Natural killer cell treated with Interleukin-12 subunit alpha and Interleukin-12 subunit beta and Interleukin-15 and Interleukin-18, amount 100 ng/mL, for 72 hours (primary cell): Measurements from ENCODE around the gene ENTHD1. TPM values are rescaled to one million over a fixed set of nuclear protein-coding genes. Genes with fewer than 3 reads are reported as not detected.

Source experiments
- ATAC-seq, 2 donors: fragments of 150-1000 bp; cut with Tn5 transposase in 1 of 2; sonication (Bioruptor Pico), chemical (Tn5 transposase) in 1 of 2; 2 replicates each; pipeline ENCODE4 v1.10.0; 2021
- DNase-seq: peaks from one replicate; pipeline ENCODE4 v3.0.0; 2022; ENCODE audit warnings: low spot score
- H3K27ac Mint-ChIP-seq, 2 donors: 1 replicate in 1 of 2; 2 replicates in 1 of 2; pipeline ENCODE4 v1.8.0; 2022; ENCODE audit warnings: mixed read lengths in 2 of 2, mild to moderate bottlenecking in 1 of 2, moderate library complexity in 1 of 2
- H3K27me3 Mint-ChIP-seq, 2 donors: 1 replicate in 1 of 2; 2 replicates in 1 of 2; pipeline ENCODE4 v1.8.0; 2022; ENCODE audit warnings: mixed read lengths in 2 of 2
- H3K36me3 Mint-ChIP-seq: one replicate; pipeline ENCODE4 v1.8.0; 2022; ENCODE audit warnings: mixed read lengths
- H3K4me1 Mint-ChIP-seq, 2 donors: 1 replicate in 1 of 2; 2 replicates in 1 of 2; pipeline ENCODE4 v1.8.0; 2022; ENCODE audit warnings: low read depth in 2 of 2, mixed read lengths in 2 of 2, mild to moderate bottlenecking in 1 of 2
- H3K4me3 Mint-ChIP-seq: one replicate; pipeline ENCODE4 v1.8.0; 2022; ENCODE audit warnings: mixed read lengths
- H3K9me3 Mint-ChIP-seq: 2 replicates; pipeline ENCODE4 v1.8.0; 2022; ENCODE audit warnings: mixed read lengths
- total RNA-seq, 2 donors: library from RNA; stranded (reverse); gene quantifications; one replicate each; pipeline ENCODE4 v1.2.3, GENCODE V29; 2022

Gene ENTHD1
- total RNA-seq, 2 donors from 2014 or later, result not detected

DNA sequence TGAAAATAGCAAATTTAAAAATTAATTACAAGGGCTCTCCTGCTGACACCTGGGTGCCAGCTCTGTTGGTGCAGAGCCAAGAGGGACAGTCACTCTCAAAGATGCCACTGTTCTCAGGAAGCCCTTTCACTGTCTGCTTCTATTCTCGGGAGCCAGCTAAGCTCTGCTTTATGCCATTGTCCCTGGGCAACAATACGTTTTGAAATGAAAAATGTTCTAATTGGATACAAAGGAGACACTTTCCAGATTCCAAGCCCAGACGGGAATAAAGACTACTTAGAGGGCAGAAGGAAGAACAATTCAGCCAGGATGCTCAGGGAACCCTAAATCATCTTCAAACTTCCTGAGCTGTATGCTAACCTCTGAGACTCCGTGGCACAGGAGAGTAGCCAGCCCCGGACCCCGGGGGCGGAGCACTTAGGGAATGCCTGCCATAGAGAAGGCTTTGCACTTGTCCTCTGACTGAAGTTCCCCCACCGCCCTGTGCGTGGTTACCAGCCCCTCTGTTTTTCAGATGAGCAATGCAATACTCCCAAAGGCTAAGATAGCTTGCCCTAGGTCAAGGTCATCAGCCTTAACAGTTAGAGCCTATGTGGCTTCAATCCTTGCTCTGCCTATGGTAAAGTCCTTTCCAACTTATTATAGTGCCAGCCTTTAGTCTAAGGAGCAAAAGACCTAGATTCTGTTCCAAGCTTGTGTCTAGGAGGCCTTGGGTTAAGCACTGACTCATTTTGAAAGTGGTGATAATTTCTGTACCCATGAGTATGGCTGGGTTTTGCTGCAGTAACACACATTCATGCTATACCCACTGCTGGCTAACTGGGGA lies 172.1 kb downstream of the ENTHD1 start:
- no peak overlapping the region for H3K4me3 Mint-ChIP-seq
- H3K27me3 Mint-ChIP-seq, result peaks cover 0 to 3% of the 10 kb centered on the region in 2 donors
- no peaks in the 10 kb centered on the region for H3K9me3 Mint-ChIP-seq
- H3K36me3 Mint-ChIP-seq, result no peaks in the 10 kb centered on the region
- H3K4me1 Mint-ChIP-seq, result peaks cover 9 to 13% of the 10 kb centered on the region in 2 donors
- no peak overlapping the region for H3K27ac Mint-ChIP-seq
- peak; percentile 32 for DNase-seq
- no peak for ATAC-seq

DNA sequence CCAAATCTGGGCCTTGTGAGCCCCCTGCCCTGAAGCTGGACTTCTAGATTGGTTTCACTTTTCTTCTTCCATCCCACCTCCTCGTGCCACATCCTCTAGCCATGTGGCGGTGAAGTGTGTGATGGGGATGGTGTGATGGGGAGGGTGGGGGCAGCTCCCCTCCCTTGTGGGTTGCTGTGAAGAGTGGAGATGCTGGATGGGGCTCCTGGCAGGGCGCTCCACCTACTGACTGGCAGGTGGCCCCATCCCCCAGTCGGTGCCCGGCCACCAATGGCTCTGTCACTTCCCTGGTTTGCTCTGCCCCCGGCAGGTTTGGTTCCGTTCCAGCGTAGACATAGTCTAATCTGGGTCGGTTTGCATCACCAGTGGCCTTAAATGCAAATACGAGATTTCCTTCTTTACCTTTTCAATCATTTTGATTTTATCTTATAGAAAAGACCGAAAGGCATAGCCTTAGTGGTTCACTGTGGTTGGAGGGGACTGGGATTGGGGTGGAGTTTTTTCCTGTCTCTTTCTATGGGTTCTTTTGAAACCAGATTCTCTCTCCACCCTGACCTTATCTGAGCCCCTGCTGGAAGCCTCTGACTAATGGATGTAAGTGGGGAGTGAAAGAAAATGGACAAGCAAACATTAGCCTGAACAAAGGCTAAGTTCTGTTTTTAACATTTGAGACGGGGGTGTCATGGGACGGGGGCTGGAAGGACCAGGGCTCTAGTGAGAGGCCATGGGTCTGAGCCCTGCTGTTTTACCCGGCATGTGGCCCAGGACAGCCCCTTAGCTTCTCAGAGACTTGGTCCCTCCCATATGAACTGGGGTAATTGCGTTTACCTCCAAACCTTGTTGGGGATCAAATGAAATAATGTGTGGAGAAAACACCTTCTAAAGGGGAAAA lies 173.8 kb downstream of the ENTHD1 start:
- H3K27ac Mint-ChIP-seq, result peak overlapping the region in 1 of 2 donors; percentile 47
- peaks cover 9 to 13% of the 10 kb centered on the region in 2 donors for H3K4me1 Mint-ChIP-seq
- DNase-seq, result peak; percentile 51
- no peak overlapping the region for H3K4me3 Mint-ChIP-seq
- peaks cover 0 to 2% of the 10 kb centered on the region in 2 donors for H3K27me3 Mint-ChIP-seq
- H3K36me3 Mint-ChIP-seq, result no peaks in the 10 kb centered on the region
- H3K9me3 Mint-ChIP-seq, result no peaks in the 10 kb centered on the region
- ATAC-seq, result peak; percentile 14 to 53

DNA sequence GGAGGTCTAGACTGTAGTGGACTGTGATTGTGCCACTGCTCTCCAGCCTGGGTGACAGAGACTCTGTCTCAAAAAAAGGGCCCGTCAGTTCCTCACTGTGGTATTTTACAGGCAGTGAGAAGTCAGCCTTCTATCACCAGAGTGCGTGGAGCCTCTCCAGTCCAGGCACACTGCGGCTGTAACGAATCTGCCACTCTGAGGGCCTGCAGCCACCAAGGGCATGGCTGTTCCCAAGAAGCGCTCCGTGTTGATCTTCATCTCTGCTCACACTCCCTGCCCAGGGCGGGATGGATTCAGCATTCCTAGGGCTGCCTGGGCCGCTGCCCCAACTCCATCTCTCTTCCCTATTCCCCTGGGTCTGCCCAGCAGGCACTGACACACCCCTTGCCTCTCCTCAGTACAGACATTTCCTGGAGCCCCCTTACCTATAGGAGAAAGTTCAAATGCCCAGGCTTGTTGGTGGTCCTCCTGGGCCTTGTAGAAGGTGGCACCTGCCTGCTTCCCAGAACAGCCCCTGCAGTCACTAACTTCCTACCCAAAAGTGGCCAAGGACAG lies 174.6 kb downstream of the ENTHD1 start:
- Mint-ChIP-seq H3K9me3 (no peaks in the 10 kb centered on the region), H3K36me3 (no peaks in the 10 kb centered on the region), H3K4me1 (peaks cover 9 to 13% of the 10 kb centered on the region in 2 donors), H3K27ac (peak overlapping the region in 1 of 2 donors; percentile 47), H3K27me3 (no peaks in the 10 kb centered on the region), H3K4me3 (no peak overlapping the region)
- ATAC-seq (no peak), DNase-seq (no peak)

DNA sequence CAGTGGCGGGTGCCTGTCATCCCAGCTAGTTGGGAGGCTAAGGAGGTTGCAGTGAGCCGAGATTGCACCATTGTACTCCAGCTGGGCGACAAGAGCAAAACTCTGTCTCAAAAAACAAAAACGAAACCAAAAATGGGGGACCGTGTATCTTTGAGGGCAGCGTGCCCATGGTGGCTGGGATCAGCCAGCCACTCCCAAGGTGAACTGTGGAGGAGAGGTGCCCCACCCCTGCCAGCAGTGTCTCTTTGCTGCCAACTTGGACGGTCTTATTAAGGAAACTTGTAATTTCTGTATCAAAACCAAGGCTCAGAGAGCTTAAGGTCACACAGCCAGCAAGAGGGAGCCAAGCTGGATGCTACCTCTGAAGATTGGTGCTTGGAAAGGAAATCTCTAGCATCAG lies 175.4 kb downstream of the ENTHD1 start:
- Mint-ChIP-seq H3K4me1 (peaks cover 9 to 11% of the 10 kb centered on the region in 2 donors), H3K9me3 (no peaks in the 10 kb centered on the region), H3K27me3 (no peaks in the 10 kb centered on the region), H3K4me3 (no peak overlapping the region), H3K27ac (no peak overlapping the region), H3K36me3 (no peaks in the 10 kb centered on the region)
- DNase-seq (peak; percentile 25), ATAC-seq (no peak)

DNA sequence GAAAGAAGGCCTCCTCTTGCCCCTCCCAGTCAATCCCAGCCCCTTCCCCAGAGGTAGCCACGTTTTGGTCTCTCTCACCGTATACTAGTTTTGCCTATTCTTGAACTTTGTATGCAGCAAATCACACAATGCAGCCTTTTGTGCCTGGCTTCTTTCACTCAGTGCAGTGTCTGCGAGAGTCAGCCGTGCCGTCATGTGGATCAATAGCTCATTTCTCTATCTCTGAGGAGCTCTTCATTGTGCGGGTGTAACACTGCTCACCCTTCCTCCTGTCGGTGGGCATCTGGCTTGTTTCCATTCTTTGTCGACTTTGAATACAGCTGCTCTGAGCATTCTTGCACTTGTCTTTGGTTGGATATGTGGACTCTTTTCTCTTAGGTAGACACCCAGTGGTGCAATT lies 176.5 kb downstream of the ENTHD1 start:
- H3K4me1 Mint-ChIP-seq, result peaks cover 4 to 10% of the 10 kb centered on the region in 2 donors
- no peak for ATAC-seq
- no peak for DNase-seq
- H3K27me3 Mint-ChIP-seq, result no peaks in the 10 kb centered on the region
- no peak overlapping the region for H3K4me3 Mint-ChIP-seq
- no peak overlapping the region for H3K27ac Mint-ChIP-seq
- no peaks in the 10 kb centered on the region for H3K36me3 Mint-ChIP-seq
- H3K9me3 Mint-ChIP-seq, result no peaks in the 10 kb centered on the region

DNA sequence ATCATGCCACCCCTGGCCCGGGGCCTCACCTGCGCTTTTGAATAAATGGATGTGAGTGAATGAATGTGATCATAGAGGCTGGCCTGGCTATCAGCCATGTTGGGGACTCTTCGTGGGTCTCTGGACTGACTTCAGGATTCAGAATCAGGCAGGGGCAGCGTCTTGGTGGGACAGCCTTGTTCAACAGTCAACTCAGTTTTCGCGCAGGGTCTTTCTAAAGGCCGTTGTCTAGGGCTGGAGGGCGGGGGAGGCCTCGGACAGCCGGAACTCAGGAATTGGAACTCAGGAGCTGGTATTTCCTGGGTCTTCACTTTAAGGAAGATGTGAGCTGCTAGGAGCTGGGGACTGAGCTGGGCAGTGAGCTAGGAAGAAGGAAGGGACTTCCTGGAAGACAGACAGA lies 177.0 kb downstream of the ENTHD1 start:
- no peak overlapping the region for H3K27ac Mint-ChIP-seq
- DNase-seq (no peak), ATAC-seq (no peak)
- no peaks in the 10 kb centered on the region for H3K36me3 Mint-ChIP-seq
- H3K9me3 Mint-ChIP-seq, result no peaks in the 10 kb centered on the region
- no peaks in the 10 kb centered on the region for H3K27me3 Mint-ChIP-seq
- no peak overlapping the region for H3K4me3 Mint-ChIP-seq
- H3K4me1 Mint-ChIP-seq, result peaks cover 0 to 13% of the 10 kb centered on the region in 2 donors

DNA sequence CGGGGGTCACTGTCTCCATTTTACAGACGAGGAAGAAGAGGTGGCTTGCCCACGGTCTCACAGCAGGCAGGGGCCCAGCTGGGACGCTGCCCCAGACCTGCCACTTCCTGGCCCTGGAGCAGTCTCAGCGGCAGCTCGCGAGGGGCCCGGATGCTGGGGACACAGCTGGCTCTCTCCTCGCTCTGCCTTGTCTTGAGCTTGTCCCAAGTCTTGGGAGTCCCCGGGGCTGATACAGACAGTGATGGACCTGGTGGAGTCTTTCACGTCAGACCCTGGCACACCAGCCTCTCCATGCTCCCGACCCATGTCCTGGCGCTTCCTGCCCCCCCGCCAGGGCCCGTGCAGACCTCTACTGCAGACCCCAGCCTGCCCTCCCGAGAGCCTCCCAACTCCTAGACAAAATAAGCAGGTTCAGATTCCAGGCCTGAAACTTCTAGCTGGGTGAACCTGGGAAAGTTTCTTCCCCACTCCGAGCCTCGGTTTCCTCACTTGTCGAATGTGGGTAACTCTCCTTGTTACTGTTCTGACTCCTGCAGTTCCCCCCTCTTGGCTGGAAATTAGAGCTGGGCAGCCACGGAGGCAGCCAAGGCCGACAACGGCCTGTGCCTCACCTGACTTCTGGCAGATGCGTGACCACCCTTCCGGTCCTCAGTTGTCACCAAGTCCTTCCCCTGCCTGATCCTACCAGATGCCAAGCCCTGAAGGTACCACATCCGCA lies 177.6 kb downstream of the ENTHD1 start:
- no peak overlapping the region for H3K4me3 Mint-ChIP-seq
- H3K4me1 Mint-ChIP-seq, result peaks cover 0 to 13% of the 10 kb centered on the region in 2 donors
- peaks cover 2 to 3% of the 10 kb centered on the region in 2 donors for H3K27me3 Mint-ChIP-seq
- no peaks in the 10 kb centered on the region for H3K9me3 Mint-ChIP-seq
- H3K27ac Mint-ChIP-seq, result no peak overlapping the region
- no peak for ATAC-seq
- no peaks in the 10 kb centered on the region for H3K36me3 Mint-ChIP-seq
- DNase-seq, result no peak

DNA sequence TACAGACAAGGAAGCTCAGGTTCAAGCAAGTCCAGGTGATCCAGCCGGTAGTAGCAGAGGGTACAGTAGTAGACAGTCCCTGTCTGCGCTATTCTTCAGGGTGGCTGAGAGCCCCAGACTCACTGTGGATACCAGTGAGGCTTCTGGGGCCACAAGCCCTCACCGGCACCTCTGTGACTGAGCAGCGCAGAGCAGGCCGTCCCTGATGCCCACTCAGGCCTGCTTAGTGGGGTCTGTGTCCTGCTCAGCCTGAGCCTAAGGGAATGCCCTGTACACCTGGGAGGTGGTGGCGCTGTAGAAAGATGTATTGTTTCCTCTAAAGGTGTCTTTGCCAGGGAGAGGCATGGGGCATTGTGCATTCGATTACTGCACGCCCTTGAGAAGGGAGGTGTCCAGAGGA lies 179.2 kb downstream of the ENTHD1 start:
- H3K27me3 Mint-ChIP-seq, result peaks cover 5 to 10% of the 10 kb centered on the region in 2 donors
- no peak for DNase-seq
- ATAC-seq, result peak in 1 of 2 donors; percentile 17
- H3K27ac Mint-ChIP-seq, result no peak overlapping the region
- no peaks in the 10 kb centered on the region for H3K9me3 Mint-ChIP-seq
- no peak overlapping the region for H3K4me3 Mint-ChIP-seq
- no peaks in the 10 kb centered on the region for H3K36me3 Mint-ChIP-seq
- peaks cover 0 to 7% of the 10 kb centered on the region in 2 donors for H3K4me1 Mint-ChIP-seq

DNA sequence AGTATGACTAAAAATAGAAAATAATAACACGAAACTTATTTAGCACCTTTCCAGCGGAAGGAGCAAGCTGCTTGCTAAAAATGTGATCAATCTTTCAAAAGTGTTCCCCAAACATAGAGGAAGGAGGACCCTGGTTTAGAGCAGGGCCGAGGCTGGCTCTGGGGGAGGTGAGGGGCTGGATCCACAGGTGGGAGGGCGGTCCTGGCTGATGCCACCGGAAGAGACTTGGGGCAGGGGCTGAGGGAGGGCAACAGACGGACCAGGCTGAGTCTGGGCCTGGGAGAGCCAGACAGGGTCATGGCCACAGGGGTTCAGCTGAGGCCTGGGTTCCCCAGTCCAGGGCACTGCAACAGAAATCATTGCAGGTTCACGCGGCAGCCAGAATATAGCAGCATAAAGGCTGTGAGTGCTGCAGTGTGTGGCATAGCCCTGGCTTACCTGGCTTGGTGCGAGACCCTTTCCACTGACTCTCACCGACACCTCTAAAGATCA lies 179.7 kb downstream of the ENTHD1 start:
- DNase-seq (no peak), ATAC-seq (no peak)
- Mint-ChIP-seq H3K27ac (no peak overlapping the region), H3K9me3 (no peaks in the 10 kb centered on the region), H3K4me3 (no peak overlapping the region), H3K4me1 (peaks cover 0 to 3% of the 10 kb centered on the region in 2 donors), H3K27me3 (peaks cover 7 to 10% of the 10 kb centered on the region in 2 donors), H3K36me3 (no peaks in the 10 kb centered on the region)

DNA sequence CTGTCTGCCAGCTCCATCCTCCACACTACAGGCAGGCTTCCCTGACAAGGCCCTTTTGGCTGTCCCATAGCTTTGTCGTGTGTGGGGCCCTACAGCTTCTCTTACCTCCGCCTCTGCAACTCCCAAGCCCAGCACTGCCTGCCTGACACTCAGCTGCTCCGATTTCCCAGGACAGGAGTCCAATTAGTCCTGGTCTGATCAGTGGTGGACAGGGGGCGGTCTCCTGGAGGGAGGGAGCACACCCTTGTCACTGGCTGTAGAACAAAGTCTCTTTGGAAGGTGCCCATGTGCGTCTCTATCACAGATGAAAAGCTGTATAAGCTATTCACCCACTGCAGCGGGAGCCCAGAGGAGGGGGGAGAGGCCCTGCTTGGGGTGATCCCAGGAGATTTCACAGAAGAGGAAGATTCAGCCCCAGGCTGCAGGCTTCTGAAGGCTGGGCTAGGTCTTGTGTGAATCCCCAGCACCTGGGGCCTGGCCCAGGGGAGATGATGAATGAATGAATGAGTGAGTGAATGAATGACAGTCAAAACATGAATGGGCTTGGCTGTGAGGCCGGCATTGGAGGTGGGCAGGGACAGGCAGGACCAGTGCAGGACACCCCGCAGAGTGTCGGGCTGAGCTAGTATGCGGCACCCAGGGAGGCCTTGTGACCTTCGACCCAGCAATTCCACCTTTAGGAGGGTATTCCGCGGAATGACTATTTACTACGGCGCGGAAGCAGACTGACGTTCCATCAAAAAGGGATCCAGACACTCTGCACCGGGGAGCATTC lies 180.6 kb downstream of the ENTHD1 start:
- ATAC-seq (peak in 1 of 2 donors; percentile 15), DNase-seq (no peak)
- H3K4me1 Mint-ChIP-seq, result peaks cover 0 to 3% of the 10 kb centered on the region in 2 donors
- peaks cover 10% of the 10 kb centered on the region in 2 donors for H3K27me3 Mint-ChIP-seq
- no peak overlapping the region for H3K4me3 Mint-ChIP-seq
- no peaks in the 10 kb centered on the region for H3K36me3 Mint-ChIP-seq
- H3K9me3 Mint-ChIP-seq, result no peaks in the 10 kb centered on the region
- no peak overlapping the region for H3K27ac Mint-ChIP-seq

DNA sequence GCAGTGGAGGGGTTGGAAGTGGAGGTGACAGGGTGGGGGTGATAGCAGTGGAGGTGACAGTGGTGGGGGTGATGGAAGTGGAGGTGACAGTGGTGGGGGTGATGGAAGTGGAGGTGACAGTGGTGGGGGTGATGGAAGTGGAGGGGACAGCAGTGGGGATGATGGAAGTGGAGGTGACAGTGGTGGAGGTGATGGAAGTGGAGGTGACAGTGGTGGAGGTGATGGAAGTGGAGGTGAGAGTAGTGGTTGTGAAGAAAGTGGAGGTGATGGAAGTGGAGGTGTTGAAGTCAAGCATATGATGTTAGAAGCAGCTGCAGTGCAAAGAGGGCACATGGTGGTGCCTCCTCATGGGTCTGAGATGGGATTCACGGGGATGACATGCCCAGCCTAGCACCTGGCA lies 181.5 kb downstream of the ENTHD1 start:
- H3K27ac Mint-ChIP-seq, result no peak overlapping the region
- peaks cover 0 to 3% of the 10 kb centered on the region in 2 donors for H3K4me1 Mint-ChIP-seq
- DNase-seq, result no peak
- H3K9me3 Mint-ChIP-seq, result no peaks in the 10 kb centered on the region
- no peak overlapping the region for H3K4me3 Mint-ChIP-seq
- no peak for ATAC-seq
- H3K36me3 Mint-ChIP-seq, result no peaks in the 10 kb centered on the region
- H3K27me3 Mint-ChIP-seq, result peaks cover 10% of the 10 kb centered on the region in 2 donors

DNA sequence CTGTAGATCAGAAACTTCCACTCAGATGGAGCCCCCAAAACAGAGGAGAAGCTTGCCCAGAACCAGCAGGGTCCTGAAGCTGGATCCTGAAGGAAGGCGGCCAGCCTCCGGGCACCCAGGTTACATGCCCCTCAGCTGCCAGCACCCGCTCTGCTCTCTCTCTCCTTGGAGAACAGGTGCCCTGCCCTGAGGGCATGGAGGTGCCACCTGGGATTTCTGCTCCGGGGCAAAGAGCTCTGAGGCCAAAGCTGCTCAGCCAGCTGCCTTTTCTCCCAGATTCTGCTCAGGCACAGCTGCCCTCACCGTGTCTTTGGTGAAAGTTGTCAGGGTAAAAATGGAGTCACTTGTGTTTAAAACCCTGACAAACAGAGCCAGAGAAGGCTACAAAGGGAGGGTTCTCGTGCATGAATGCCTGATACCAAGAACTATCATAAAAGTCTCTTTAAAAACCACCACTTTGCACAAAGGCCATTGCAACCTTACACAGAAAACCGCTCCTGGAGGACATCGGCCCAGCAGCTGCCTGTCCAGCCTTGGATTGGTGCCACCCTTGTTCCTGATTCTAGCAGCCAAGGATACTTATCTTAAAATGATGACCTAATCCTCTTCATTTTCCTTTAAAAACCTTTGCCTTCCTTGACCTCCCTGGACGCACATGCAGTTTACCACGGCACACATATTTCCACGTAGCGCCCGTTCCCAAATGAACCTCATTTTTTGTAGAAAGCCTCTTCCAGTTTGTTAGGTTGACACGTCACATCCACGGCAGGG lies 183.0 kb downstream of the ENTHD1 start:
- H3K4me3 Mint-ChIP-seq, result no peak overlapping the region
- DNase-seq, result no peak
- peaks cover 0 to 3% of the 10 kb centered on the region in 2 donors for H3K4me1 Mint-ChIP-seq
- H3K9me3 Mint-ChIP-seq, result no peaks in the 10 kb centered on the region
- no peak for ATAC-seq
- peaks cover 10% of the 10 kb centered on the region in 2 donors for H3K27me3 Mint-ChIP-seq
- H3K27ac Mint-ChIP-seq, result no peak overlapping the region
- H3K36me3 Mint-ChIP-seq, result no peaks in the 10 kb centered on the region
